Measurements from ENCODE around the gene VTN.

VTN gene

GRCh38 chr17:28347261-28347891 lies 22.7 kb downstream of the VTN start:
- H3K27ac ChIP-seq, result peak overlapping the region; percentile 95
- ChIA-PET CTCF (interaction anchor here (0.5 to 1.1 kb wide), 5 partner anchors 12 to 611 kb away, joined by 3 to 5 read pairs (median 3); partner anchors contain the start of gene TNFAIP1), POLR2A (ENCODE audit: low non-redundant PET) (interaction anchor here (0.6 to 2.1 kb wide), 3 partner anchors 10 to 97 kb away, joined by 6 to 9 read pairs (median 7); partner anchors contain the start of genes IFT20, POLDIP2 and TNFAIP1)
- TF ChIP-seq, protein P1, sequence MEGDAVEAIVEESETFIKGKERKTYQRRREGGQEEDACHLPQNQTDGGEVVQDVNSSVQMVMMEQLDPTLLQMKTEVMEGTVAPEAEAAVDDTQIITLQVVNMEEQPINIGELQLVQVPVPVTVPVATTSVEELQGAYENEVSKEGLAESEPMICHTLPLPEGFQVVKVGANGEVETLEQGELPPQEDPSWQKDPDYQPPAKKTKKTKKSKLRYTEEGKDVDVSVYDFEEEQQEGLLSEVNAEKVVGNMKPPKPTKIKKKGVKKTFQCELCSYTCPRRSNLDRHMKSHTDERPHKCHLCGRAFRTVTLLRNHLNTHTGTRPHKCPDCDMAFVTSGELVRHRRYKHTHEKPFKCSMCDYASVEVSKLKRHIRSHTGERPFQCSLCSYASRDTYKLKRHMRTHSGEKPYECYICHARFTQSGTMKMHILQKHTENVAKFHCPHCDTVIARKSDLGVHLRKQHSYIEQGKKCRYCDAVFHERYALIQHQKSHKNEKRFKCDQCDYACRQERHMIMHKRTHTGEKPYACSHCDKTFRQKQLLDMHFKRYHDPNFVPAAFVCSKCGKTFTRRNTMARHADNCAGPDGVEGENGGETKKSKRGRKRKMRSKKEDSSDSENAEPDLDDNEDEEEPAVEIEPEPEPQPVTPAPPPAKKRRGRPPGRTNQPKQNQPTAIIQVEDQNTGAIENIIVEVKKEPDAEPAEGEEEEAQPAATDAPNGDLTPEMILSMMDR (conservative IDR thresholded peaks at IDR 0.05; ENCODE audit: low read depth), result no peak
- peak; percentile 83 for DNase-seq (ENCODE audit: low spot score)

DNA sequence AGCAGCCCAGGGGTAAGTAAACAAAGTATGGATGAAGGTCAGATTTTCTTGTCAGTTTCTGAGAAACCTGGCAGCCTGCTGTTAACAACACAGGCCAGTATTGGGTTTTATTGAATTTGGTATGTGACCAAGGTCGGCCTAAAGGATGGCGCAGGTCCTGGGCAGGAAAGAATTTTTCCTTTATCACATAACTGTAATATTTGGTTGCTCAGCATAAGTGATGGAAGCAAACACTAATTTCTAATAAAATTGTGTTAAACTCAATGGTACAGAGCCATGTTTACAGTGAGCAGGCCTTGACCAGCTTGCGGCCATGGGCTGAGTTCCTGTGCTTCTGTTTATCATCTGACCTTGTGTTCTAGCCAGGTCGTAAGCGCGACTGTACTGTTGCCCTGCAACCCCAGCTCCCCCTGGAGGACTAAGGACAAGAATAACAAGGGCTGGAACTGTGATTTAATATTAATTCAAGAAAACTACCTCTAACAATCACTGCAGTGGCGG lies 23.3 kb downstream of the VTN start:
- H3K27ac ChIP-seq, result peak overlapping the region; percentile 95
- TF ChIP-seq, protein P1 (conservative IDR thresholded peaks at IDR 0.05; ENCODE audit: low read depth), result no peak
- DNase-seq (ENCODE audit: low spot score), result no peak
- ChIA-PET POLR2A (ENCODE audit: low non-redundant PET) (interaction anchor here (0.6 to 2.1 kb wide), 3 partner anchors 10 to 98 kb away, joined by 6 to 9 read pairs (median 7); partner anchors contain the start of genes IFT20, POLDIP2 and TNFAIP1), CTCF (interaction anchor here (0.6 to 1.2 kb wide), 2 partner anchors 11 to 25 kb away, joined by 3 to 5 read pairs; partner anchors contain the start of gene TNFAIP1)

- no peak for DNase-seq (ENCODE audit: low spot score)
- ChIA-PET CTCF (interaction anchor here (1.2 kb wide), 1 partner anchor 10 kb away, joined by 3 read pairs; the partner anchor contains the start of gene TNFAIP1), POLR2A (ENCODE audit: low non-redundant PET) (interaction anchor here (2.1 kb wide), 1 partner anchor 11 kb away, joined by 9 read pairs; the partner anchor contains the start of genes IFT20 and TNFAIP1)
- TF ChIP-seq, protein P1 (conservative IDR thresholded peaks at IDR 0.05; ENCODE audit: low read depth), result no peak
- peak overlapping the region; percentile 95 for H3K27ac ChIP-seq
These were observed 23.9 kb downstream of the VTN start for GRCh38 chr17:28346199-28346580.

DNA sequence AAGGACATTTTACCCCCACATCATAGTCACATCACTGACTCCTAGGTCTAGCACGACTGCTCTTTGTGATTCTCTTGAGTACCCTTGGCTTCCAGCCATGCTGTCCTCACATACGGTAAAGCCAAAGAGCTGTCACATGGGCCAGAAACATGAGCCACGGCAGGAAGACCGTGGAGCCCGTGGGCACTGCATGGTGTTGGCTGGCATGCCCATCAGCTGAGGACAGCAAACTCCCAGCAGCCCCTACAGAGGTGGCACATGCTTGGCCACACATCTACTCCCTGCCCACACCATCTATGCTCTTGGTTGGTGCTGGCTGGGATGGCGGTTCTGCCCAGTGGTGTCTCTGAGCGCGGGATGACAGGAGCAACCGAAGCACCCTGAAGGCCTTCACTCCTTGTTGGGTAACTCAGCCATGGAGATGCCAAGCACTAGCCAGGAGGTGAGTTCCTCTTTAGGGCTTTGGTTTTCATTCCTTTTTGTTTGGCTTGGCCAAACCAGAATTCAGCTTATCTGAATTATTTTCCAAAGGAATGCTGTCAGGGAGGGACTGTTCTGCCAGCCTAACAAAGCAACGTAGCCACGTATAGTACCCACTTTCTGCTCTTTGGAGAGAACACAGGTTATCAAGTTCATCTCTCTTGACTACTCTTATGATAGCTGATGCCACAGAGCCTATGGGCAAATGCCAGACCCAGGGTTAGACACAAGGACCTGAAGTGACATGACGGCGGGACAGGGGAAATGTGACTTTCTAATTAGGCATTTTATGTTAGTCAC lies 24.5 kb downstream of the VTN start:
- H3K27ac ChIP-seq, result peak overlapping the region; percentile 95

GRCh38 chr17:28344435-28344901 lies 25.6 kb downstream of the VTN start:
- POLR2A ChIA-PET (ENCODE audit: low non-redundant PET), result no interaction called here

More for the DNA sequence above, 24.5 kb downstream of the VTN start:
- no peak for DNase-seq (ENCODE audit: low spot score)
- POLR2A ChIA-PET (ENCODE audit: low non-redundant PET), result interaction anchor here (2.1 kb wide), 1 partner anchor 10 kb away, joined by 9 read pairs; the partner anchor contains the start of genes IFT20 and TNFAIP1
- TF ChIP-seq, protein P1 (conservative IDR thresholded peaks at IDR 0.05; ENCODE audit: low read depth), result no peak
- CTCF ChIA-PET, result interaction anchor here (1.2 kb wide), 1 partner anchor 10 kb away, joined by 3 read pairs; the partner anchor contains the start of gene TNFAIP1

More at GRCh38 chr17:28344435-28344901, 25.6 kb downstream of the VTN start:
- DNase-seq (ENCODE audit: low spot score), result no peak
- TF ChIP-seq, protein P1 (conservative IDR thresholded peaks at IDR 0.05; ENCODE audit: low read depth), result no peak
- H3K27ac ChIP-seq, result peak overlapping the region; percentile 95
- CTCF ChIA-PET, result no interaction called here
